ENCODE data around the gene RPL19. TPM values are rescaled to one million over a fixed set of nuclear protein-coding genes. Genes with fewer than 3 reads are reported as not detected.

RPL19 gene
- polyA plus RNA-seq = 3,435 TPM

DNA sequence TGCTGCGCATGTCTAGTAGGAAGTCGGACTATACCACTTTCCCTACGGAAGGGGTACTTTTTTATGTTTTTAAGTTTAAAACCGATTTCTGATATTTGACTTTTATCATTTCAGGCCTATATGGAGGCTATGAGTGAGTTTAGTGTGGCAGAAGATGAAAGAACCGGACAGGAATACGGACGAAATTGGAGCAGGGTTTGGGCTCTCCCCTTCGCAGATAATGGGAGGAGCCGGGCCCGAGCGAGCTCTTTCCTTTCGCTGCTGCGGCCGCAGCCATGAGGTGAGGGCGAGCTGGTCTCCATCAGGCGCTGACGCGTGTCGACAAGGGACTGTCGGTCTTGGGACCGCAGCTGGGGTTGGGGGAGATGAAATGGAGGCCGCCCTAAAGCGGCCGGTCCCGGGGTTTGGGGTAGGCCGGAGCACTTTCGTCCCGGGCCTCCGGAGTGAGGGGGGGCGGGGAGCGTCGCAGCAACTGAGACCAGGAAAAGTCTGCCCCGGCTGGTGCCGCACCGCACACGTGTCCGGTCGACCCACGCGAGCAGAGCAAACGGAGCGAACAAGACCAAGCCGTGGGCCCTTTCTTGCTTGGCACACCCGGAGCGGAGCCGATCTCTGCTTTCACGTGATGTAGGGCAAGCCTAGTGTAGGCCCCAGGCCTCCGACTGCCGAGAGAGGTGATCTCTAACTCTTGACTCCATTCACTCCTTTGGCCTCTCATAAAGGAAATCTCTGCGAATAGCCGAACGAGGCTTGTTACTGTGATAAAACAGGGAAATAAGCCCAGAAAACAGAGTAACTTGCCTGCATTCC is at the start of gene RPL19:
Gene RPL19 (plus strand): TSS at position 214 of the 810 bp plus-strand sequence. CDS start 62 bp downstream, at position 276.
- H3K36me3 Mint-ChIP-seq = peaks cover 4% of the 10 kb centered on the region
- peaks cover 19 to 42% (median 29%) of the 10 kb centered on the region in 3 donors for H3K4me1 Mint-ChIP-seq
- H3K9me3 Mint-ChIP-seq = no peaks in the 10 kb centered on the region
- peak within 1 kb of the TSS; percentile 99 to 100 (median 99) for H3K27ac Mint-ChIP-seq
- H3K4me3 Mint-ChIP-seq = peak within 1 kb of the TSS; percentile 93 to 98 (median 94)
- H3K27me3 Mint-ChIP-seq = no peaks in the 10 kb centered on the region

DNA sequence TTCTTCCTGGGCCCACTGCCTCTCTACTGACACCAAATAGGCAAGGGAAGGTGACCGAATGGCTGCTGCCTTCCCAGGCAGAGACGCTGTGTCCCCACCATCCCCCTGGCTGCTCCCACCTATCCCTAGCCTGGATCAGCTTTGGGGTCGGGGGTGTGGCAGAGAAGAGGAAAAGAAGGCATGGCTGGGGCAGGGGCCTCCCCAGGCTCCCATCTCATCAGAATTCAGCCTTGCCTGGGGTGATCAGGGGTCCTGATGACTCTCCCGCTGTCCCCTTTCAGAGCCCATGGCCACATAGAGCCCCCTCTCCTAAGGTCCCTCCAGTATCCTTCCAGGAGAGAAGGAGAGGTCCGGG is 49.3 kb upstream of the RPL19 start:
- Mint-ChIP-seq H3K27me3 (peaks cover 34% of the 10 kb centered on the region), H3K4me1 (peaks cover 17 to 19% (median 17%) of the 10 kb centered on the region in 3 donors), H3K4me3 (peak overlapping the region; percentile 32 to 91 (median 68)), H3K36me3 (peaks cover 3% of the 10 kb centered on the region), H3K9me3 (peaks cover 0 to 8% (median 0%) of the 10 kb centered on the region in 3 donors), H3K27ac (peak overlapping the region in 1 of 3 donors; percentile 6)

DNA sequence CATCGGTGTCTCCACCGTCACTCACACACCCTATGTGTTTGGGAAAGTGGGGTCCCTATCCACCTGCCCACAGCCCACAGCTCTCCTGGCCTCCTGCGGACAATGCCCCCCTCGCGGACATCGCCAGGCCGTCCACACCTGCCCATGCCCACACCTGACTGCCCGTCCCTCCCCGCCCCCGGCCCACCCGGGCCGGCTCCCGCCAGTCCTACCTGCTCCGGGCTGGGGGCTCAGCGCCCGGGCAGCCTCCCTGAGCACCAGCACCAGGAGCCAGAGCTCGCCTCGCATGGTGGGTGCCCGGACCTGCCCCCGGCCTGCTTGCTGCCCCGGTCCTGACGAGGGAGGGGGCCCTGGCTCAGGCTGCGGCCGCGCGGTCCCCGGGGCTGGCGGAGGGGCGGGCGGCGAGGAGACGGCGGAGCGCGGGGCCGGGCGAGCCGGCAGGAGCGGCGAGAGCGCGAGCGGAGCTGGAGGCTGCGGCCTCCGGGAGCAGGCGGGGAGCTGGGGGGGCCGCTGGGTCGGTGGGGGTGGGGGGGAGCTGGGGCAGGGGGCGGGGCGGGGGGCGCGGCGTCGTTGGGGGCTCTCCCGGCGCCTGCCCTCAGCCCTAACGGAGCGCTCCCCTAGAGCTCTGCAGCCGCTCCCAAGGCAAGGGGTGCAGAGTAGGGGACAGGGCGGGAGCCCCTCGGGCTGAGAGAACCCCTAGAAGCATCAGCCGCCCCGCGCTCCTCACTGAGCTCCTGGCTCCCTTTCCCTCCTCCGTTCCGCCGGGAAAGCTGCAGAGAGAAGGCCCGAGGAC is 48.7 kb upstream of the RPL19 start, which contains the start of gene PLXDC1:
Gene PLXDC1 (minus strand): TSS at position 488 of the 793 bp plus-strand sequence. CDS start 200 bp downstream, at position 288.
- H3K36me3 Mint-ChIP-seq = peaks cover 3% of the 10 kb centered on the region
- peaks cover 0 to 8% (median 0%) of the 10 kb centered on the region in 3 donors for H3K9me3 Mint-ChIP-seq
- peaks cover 17 to 19% (median 17%) of the 10 kb centered on the region in 3 donors for H3K4me1 Mint-ChIP-seq
- peak within 1 kb of the TSS; percentile 96 to 99 (median 98) for H3K4me3 Mint-ChIP-seq
- H3K27me3 Mint-ChIP-seq = peaks cover 34% of the 10 kb centered on the region
- peak within 1 kb of the TSS; percentile 88 to 100 (median 99) for H3K27ac Mint-ChIP-seq

DNA sequence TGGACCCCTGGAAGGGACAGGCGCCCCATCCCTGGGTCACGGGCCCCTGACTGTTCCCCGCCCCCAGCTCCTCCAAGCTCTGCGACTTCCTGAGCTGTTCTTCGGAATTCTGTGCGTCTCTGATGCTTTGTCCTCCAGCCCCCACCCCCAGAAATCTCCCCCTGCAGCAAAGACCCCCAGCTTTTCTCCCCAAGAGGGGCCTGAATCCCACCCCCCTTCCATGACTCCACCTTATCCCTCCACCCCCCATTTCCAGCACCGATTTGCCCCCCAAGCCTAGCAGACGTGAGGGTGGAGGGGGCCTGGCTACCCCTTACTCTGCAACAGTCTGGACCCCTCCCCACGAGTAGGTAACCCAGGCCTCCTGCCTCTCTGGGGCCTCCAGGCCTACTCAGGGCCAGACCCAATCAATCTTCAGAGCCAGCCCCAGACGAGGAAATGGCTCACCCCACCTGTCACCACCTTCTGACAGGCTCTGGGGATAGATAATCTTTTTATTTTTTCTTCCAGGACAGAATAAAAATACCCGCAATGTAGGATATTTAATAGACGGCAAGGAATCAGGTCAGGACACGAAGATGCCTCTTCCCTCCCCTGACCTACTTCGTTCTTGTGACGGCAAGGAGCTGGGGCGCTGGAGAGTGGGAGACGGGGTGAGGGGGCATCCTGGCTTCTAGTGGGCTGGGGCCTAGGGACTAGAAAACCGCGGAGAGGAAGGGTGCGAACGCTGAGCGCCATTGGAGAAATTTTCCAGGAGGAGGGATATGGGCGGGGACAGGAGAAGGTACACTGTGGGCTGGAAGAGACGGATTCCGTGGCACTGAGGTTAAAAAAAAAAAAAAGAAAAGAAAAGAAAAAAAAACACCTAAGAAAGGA is 47.9 kb upstream of the RPL19 start:
- Mint-ChIP-seq H3K9me3 (peaks cover 0 to 8% (median 0%) of the 10 kb centered on the region in 3 donors), H3K4me1 (peaks cover 18 to 20% (median 19%) of the 10 kb centered on the region in 3 donors), H3K27me3 (peaks cover 33% of the 10 kb centered on the region), H3K27ac (peak overlapping the region; percentile 99 to 100 (median 100)), H3K36me3 (peaks cover 3% of the 10 kb centered on the region), H3K4me3 (peak overlapping the region; percentile 96 to 99 (median 98))

DNA sequence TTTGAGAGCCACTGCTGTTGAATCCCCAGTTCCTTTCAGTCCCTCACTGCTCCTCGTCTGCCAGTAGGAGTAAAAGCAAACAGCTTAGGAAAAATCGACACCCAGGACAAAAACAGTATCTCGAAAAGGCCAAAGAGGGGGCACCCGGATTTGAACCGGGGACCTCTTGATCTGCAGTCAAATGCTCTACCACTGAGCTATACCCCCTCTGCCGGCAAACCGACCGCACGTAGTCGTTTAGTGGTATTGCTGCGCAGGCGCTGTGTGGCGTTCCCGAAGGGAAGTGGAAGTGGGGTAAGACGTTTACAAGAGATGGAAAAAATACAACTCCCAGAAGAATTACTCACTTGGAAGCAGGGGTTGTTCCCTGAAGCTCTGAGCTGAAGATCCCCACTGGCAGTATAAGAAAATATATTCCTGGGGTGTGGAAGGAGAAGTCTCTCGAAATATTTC is 46.5 kb upstream of the RPL19 start:
- H3K4me1 Mint-ChIP-seq = peaks cover 18 to 20% (median 19%) of the 10 kb centered on the region in 3 donors
- H3K27ac Mint-ChIP-seq = peak overlapping the region; percentile 99 to 100 (median 100)
- peaks cover 0 to 8% (median 0%) of the 10 kb centered on the region in 3 donors for H3K9me3 Mint-ChIP-seq
- peak overlapping the region; percentile 96 to 99 (median 98) for H3K4me3 Mint-ChIP-seq
- peaks cover 29% of the 10 kb centered on the region for H3K27me3 Mint-ChIP-seq
- H3K36me3 Mint-ChIP-seq = peaks cover 2% of the 10 kb centered on the region

DNA sequence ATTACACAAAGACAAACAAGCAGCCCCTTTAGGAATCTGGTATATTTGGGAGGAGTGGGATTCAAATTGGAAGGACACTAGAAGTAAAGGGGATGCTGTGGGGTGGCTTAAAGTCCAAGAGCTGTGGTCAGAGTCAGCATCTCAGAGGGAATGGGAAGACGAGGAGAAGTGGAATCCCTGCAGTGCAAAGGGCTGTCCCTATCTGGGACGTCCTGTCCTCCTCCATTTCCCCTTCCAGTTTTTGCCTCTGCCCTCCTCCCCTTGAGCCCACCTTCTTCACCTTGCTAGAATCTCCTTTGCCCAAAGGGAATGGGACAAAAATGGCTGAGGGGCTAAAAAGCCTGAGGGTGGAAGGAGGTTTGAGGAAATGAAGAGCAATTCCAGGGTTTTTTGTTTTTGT is 44.4 kb upstream of the RPL19 start:
- H3K27ac Mint-ChIP-seq = peak overlapping the region in 2 of 3 donors; percentile 99 to 100
- H3K4me1 Mint-ChIP-seq = peaks cover 15 to 20% (median 19%) of the 10 kb centered on the region in 3 donors
- H3K9me3 Mint-ChIP-seq = peaks cover 0 to 8% (median 0%) of the 10 kb centered on the region in 3 donors
- peaks cover 11% of the 10 kb centered on the region for H3K27me3 Mint-ChIP-seq
- H3K36me3 Mint-ChIP-seq = peaks cover 4% of the 10 kb centered on the region
- peak overlapping the region in 3 of 4 donors; percentile 17 to 96 (median 62) for H3K4me3 Mint-ChIP-seq

DNA sequence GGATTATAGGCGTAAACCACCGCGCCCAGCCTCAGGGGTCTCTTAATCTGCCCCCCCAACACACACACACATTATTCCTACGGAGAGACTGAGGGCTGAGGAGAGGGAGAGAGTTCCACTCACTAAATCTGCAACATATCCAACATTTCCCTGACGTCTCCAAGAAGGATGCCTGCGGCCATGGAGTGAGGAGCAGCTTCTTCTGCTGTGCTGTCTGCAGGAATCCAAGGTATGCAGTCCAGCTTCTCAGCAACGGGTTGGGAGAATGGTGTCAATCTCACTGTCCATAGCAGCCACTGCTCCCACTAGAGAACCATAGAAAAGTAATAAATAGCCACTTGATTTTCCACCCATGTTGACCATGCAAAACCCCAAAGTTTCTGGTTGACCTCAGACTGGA is 43.6 kb upstream of the RPL19 start:
- Mint-ChIP-seq H3K27me3 (peaks cover 7% of the 10 kb centered on the region), H3K27ac (peak overlapping the region in 1 of 3 donors; percentile 60), H3K9me3 (peaks cover 0 to 8% (median 0%) of the 10 kb centered on the region in 3 donors), H3K4me1 (peaks cover 15 to 20% (median 19%) of the 10 kb centered on the region in 3 donors), H3K36me3 (peaks cover 4% of the 10 kb centered on the region), H3K4me3 (peak overlapping the region in 3 of 4 donors; percentile 12 to 54 (median 32))

DNA sequence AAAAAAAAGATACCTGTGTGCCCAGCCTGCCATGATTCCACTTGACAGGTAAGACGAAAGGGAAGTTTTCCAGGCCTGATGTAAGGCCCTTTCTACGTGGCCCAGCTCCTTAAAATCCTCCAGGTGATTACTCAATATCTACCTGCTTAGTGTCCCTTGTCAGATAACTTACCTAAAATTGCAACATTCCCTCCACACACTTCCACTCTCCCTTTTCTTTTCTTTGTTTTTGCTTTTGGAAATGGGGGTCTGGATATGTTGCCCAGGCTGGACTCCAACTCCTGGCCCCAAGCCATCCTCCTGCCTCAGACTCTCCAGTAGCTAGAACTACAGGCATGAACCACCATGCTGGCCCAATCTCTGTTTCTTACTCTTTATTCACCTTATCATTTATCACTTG is 41.5 kb upstream of the RPL19 start:
- H3K4me3 Mint-ChIP-seq = peak overlapping the region in 1 of 4 donors; percentile 42
- H3K36me3 Mint-ChIP-seq = peaks cover 3% of the 10 kb centered on the region
- peaks cover 0 to 7% (median 0%) of the 10 kb centered on the region in 3 donors for H3K9me3 Mint-ChIP-seq
- H3K27ac Mint-ChIP-seq = peak overlapping the region in 1 of 3 donors; percentile 64
- peaks cover 7 to 9% (median 7%) of the 10 kb centered on the region in 3 donors for H3K4me1 Mint-ChIP-seq
- peaks cover 9% of the 10 kb centered on the region for H3K27me3 Mint-ChIP-seq

DNA sequence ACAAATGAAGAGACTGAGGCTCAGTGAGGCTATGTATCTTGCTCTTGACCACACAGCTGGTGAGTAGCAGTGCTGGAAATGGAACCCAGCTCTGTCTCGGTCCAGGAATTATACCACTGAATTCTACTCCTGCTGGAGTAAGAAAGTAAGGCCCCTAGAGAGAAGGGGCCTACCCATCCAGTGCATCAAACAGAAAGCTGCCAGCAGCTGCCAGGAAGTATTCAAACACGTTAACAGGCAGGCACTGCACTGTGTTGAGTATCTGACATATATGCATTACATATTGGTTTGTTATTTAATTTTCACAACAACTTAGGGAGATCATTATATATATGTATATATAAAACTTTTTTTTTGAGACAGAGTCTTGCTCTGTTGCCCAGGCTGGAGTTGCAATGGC is 38.1 kb upstream of the RPL19 start:
- Mint-ChIP-seq H3K4me1 (peaks cover 8 to 13% (median 10%) of the 10 kb centered on the region in 3 donors), H3K4me3 (peak overlapping the region in 1 of 4 donors; percentile 41), H3K36me3 (peaks cover 2% of the 10 kb centered on the region), H3K27me3 (peaks cover 21% of the 10 kb centered on the region), H3K27ac (peak overlapping the region in 1 of 3 donors; percentile 62), H3K9me3 (no peaks in the 10 kb centered on the region)

DNA sequence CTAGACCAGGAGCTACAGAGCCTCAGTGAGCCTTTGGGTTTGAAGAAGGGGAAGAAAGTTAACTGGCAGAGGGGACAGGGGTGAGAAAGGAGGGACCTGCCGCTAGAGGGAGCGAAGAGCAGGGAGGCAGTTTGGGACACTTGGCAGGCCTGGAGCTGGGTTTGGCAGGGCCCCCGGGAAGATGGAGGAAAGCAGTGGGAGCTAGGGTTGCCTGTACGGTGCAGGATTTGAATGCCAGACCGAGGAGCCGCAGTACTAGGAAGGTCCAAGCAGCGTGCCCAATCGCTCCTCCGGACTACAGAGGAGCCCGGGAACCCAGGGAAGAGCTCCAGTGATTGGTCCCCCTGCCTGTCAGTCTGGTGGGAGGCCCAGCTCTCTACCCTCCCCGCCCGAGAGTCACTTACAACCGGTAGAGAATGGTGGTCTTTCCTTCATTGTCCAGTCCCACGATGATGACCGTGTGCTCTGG is 35.4 kb upstream of the RPL19 start:
- H3K4me3 Mint-ChIP-seq = peak overlapping the region; percentile 52 to 95 (median 94)

DNA sequence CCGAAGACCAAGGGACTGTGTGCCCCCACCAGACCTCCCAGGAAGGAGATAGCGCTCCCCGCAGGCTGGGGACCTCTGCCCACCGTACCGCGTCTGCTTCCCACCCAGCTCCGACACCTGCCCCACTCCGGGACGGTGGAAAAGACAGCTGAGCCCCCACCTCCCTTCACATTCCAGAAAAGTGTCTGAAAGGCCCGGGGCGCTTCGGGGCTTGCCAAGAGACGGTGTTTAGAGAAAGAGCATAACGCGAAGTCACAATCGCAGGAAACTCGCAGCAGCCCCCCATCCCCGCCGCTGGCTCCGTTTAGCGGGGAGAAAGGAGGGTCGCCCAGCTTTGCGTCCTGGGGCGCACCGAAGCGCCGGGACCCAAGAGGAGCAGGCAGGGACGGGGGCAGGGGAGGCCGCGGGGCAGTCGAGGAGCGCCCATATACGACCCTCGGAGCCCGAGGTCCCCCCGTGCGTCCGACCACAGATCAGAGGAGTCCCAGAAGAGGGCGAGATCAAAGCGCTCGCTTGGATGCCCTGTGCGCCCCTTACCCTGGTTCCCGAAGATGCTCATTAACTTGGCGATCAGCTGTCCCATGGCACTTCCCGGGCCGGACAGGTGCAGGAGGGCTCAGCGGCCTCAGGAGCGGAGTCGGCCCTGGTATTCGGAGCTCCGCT is 34.8 kb upstream of the RPL19 start:
- Mint-ChIP-seq H3K27me3 (peaks cover 24% of the 10 kb centered on the region), H3K27ac (peak overlapping the region in 1 of 3 donors; percentile 1), H3K36me3 (no peaks in the 10 kb centered on the region), H3K4me1 (peaks cover 13 to 22% (median 17%) of the 10 kb centered on the region in 3 donors), H3K9me3 (peaks cover 0 to 2% (median 0%) of the 10 kb centered on the region in 3 donors), H3K4me3 (peak overlapping the region; percentile 52 to 95 (median 94))

More for the DNA sequence above, 35.4 kb upstream of the RPL19 start:
- H3K27ac Mint-ChIP-seq = peak overlapping the region in 1 of 3 donors; percentile 1
- no peaks in the 10 kb centered on the region for H3K36me3 Mint-ChIP-seq
- peaks cover 13 to 22% (median 17%) of the 10 kb centered on the region in 3 donors for H3K4me1 Mint-ChIP-seq
- peaks cover 24% of the 10 kb centered on the region for H3K27me3 Mint-ChIP-seq
- peaks cover 0 to 2% (median 0%) of the 10 kb centered on the region in 3 donors for H3K9me3 Mint-ChIP-seq

DNA sequence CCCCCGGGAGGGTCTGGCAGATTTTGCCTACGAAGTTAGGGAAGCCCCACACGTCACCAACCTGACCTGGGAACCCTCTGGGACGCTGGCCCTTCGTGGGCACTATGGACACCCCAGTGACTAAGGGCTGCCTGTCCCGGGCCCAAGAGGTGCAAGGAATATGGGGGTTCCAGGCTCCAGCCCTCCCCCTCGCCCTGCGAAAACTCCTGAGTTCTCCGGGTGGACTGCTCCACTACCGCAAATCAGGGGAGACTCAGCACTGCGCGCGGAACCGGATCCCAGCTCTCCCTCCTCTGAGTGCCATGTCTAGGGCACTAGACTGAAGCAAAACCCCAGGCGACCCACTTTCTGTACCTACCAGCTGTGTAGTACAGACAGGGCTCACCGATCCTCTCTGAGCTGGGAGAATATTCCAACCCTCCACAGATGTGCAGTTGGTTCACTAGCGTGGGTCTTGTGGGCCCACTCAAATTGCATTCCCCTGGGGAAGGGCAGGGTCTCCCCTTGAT is 34.2 kb upstream of the RPL19 start, which contains the start of gene ARL5C:
Gene ARL5C (minus strand): TSS at position 321 of the 509 bp plus-strand sequence. CDS start 401 bp downstream, outside the sequence.
- H3K27ac Mint-ChIP-seq = peak within 1 kb of the TSS in 1 of 3 donors; percentile 1
- peaks cover 24% of the 10 kb centered on the region for H3K27me3 Mint-ChIP-seq
- H3K4me1 Mint-ChIP-seq = peaks cover 13 to 22% (median 17%) of the 10 kb centered on the region in 3 donors
- peaks cover 0 to 2% (median 0%) of the 10 kb centered on the region in 3 donors for H3K9me3 Mint-ChIP-seq
- no peaks in the 10 kb centered on the region for H3K36me3 Mint-ChIP-seq
- peak within 1 kb of the TSS; percentile 52 to 95 (median 94) for H3K4me3 Mint-ChIP-seq

Measured in IgD-negative memory B cell (primary cell).